ENCODE results near the gene SLC2A10. TPM values are rescaled to one million over a fixed set of nuclear protein-coding genes. Genes with fewer than 3 reads are reported as not detected.

SLC2A10 gene
- total RNA-seq, 1 experiment from 2014 or later, result 0.55 TPM

GRCh38 chr20:46725186-46726165 is 16.0 kb downstream of the SLC2A10 start:
- no peak for DNase-seq (ENCODE audit: low read depth)

- DNase-seq (ENCODE audit: low read depth), result no peak
Measured at GRCh38 chr20:46731770-46732169, 22.3 kb downstream of the SLC2A10 start.

DNA sequence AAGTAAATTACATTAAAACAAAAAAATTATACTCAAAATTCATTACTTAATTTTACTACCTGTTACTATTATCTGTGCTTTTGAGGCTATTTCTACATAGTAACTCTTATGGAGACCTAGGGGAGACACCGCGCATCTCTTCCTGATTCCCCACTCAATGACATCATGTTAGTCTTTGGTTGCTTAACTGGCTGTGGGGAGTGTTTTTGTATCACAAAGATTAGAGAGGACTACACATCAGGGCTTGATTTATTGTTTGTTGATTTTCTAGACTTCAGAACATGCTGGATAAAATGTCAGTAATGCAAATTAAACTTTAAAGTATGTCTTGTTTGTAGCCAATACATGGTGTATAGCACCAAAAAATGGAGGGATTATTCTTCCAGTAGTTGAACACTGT is 26.0 kb downstream of the SLC2A10 start:
- DNase-seq (ENCODE audit: low read depth), result no peak

- DNase-seq (ENCODE audit: low read depth), result no peak
Measured at GRCh38 chr20:46739431-46740213, 30.2 kb downstream of the SLC2A10 start.

GRCh38 chr20:46740214-46740609 is 30.8 kb downstream of the SLC2A10 start:
- DNase-seq (ENCODE audit: low read depth), result no peak

DNA sequence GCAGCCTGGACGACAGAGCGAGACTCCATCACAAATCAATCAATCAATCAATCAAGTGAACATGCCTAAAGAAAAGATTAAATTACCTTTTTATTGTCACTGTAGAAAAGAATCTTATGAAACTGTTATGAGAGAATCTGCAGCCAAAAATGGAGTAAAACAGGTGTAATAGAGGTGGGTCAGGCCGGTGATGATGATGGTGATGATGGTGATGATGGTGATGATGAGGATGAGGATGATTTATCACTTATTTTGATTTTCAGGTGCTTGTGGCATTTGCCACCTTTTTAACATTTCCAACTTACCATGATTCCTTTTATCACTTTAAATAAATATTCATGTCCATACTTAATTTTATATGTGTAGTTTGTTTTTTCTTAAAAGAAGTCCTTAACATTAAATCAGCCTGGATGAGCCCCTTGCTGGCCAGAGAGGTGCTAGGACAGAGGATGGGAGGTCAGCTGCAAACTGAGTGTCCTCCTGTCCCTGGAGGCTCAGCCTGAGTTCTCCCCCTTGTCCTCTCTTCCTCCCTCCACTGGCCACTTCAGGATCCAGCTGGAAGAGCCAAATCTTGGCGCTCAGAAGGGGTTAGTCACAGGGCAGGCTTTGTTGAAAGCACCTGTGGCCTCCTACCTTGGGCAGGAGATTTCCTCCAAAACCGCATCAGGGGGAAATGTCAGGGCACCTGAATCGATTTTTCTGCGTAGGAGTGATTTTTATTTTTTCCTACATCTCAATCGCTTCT is 32.6 kb downstream of the SLC2A10 start:
- DNase-seq (ENCODE audit: low read depth), result no peak

- DNase-seq (ENCODE audit: low read depth), result no peak
Measured at GRCh38 chr20:46742669-46743045, 33.2 kb downstream of the SLC2A10 start.

GRCh38 chr20:46743088-46743487 is 33.6 kb downstream of the SLC2A10 start:
- DNase-seq (ENCODE audit: low read depth), result no peak

- peak; percentile 3 for DNase-seq (ENCODE audit: low read depth)
Measured at GRCh38 chr20:46746956-46747526, 37.6 kb downstream of the SLC2A10 start.

DNA sequence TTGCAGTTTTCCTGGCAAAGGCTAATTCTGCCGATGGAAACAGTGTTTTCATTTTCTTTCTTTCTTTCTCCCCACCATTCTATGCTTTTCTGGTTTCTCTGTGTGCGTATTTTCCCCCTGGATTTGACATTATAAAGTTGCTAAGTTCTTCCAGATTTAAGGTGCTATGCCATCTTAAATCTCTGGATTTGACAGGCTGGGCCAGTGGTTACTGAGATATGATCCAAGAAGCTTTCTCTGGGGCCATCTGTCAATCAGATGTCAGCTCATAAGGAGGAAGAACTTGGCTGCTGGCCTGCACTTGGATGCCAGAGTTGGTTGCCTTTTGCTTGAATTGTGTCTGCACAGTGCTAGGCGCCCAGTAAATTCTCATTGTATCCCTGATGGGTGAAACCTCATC is 39.7 kb downstream of the SLC2A10 start:
- DNase-seq (ENCODE audit: low read depth), result no peak

DNA sequence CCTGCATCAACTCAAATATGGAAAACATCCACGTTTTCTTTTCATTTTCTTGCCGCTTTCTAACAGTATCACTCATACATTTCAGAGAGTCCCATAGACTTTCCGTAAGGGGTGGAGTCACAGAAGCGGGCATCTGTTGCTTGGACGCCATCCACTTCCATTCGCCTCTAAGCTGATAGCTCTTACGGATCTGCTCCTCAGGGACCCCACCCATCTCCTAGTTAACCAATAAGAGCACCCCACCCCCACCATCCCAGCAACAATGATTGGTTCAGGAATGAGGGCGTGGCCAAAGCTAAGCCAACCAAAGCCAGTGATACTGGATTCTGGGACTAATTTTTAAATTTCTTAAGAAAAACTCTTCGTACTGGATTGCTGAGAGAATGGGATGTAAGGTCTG is 42.4 kb downstream of the SLC2A10 start:
- DNase-seq (ENCODE audit: low read depth), result peak; percentile 29

DNA sequence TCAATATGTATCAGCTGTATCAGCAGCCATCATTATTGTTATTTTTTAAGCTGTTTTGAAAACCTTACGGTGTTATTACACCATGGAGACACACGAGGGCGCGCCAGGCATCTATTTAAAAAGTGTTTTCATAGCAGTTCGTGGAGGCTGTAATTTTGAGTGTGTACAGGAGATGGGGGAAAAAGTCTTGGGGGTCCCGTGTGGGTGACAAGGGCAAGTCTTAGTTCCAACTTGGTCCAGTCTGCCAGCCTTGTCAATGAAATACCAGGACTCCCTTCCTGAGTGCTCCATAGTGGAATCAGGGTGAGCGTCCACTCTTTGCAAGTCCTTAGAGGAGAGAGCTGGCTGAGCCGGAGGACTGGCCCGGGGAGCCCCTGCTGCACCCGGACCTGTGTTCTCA is 43.3 kb downstream of the SLC2A10 start:
- DNase-seq (ENCODE audit: low read depth), result peak; percentile 36

DNA sequence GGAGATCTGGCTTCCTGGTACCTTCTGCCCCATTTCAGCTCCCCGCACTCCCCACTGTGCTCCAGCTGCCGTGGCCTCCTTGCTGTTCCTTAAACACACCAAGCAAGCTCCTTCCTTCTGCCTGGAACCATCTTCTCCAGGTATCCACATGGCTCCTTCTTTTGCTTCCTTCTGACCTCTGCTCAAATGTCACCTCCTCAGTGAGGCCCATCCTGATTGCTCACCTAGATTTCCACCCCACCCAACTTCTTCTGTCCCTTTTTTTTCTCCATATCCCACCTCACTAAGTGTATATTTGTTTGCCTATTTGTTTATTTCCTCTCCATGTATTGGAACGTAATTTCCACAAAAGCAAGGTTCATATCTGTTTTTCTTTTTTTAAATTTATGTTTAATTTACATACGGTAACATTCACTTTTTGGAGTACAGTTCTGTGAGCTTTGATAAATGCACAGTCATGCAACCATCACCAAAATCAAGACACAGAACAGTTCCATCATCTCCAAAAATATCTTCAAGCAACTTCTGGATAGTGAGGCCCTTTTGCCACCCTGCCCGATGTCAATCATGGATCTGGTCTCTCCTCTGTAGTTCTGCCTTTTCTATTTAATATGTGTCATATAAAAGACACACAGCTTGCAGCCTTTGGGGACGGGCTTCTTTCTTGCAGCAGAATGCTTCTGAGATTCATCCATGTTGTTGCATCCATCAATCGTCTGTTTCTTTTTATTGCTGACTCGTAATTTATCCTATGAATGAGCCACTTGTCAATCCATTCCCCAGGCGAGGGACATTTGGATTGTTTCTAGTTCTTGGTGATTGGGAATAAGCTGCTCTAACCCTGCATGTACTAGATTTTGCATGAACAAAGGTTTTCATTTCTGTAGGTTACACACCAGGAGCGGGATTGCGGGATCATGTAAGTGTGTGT is 46.3 kb downstream of the SLC2A10 start:
- no peak for DNase-seq (ENCODE audit: low read depth)

GRCh38 chr20:46756419-46756818 is 47.0 kb downstream of the SLC2A10 start:
- DNase-seq (ENCODE audit: low read depth), result no peak

- DNase-seq (ENCODE audit: low read depth), result no peak
Measured at GRCh38 chr20:46757135-46757534, 47.7 kb downstream of the SLC2A10 start.

DNA sequence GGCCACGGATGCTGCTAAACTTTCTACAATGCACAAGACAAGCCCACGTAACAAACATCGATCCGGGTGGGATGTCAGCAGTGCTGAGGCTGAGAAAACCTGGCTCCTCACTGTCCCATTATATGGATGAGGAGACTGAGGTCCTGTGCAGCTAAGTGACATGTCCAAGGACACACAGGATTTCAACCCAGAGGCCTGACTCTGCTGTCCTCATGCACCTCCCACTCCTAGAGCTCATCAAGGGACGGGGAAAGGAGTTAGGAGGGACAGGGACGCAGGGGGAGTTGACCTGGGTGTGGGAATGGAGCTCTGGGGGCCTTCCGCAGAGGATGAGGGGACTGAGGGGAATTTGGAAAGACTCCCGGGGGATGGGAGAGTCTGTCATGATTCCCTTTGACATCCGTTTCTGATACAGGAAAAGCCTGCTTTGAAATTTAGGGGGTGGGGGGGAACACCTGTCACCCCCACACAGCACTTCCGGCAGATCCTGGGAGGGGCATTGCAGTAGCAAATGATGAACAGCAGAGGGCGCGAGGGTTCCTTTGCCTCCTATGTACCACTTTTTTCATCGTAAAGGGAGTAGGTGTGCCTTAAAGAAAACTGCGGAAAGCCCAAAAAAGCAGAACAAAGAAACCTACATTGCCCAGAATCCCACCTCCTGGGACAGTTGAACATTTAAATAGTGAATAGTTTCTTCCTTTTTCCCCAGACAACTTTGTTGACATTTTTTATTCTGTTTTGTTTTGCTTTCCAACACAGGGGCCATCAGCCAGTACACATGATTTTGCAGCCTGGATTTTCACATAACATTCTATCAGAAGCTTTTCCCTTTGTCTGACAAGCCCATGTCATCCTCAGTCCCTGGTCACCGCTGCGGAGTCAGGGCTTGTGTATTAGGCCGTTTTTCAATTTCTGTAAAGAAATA is 48.6 kb downstream of the SLC2A10 start:
- DNase-seq (ENCODE audit: low read depth), result peak; percentile 42

DNA sequence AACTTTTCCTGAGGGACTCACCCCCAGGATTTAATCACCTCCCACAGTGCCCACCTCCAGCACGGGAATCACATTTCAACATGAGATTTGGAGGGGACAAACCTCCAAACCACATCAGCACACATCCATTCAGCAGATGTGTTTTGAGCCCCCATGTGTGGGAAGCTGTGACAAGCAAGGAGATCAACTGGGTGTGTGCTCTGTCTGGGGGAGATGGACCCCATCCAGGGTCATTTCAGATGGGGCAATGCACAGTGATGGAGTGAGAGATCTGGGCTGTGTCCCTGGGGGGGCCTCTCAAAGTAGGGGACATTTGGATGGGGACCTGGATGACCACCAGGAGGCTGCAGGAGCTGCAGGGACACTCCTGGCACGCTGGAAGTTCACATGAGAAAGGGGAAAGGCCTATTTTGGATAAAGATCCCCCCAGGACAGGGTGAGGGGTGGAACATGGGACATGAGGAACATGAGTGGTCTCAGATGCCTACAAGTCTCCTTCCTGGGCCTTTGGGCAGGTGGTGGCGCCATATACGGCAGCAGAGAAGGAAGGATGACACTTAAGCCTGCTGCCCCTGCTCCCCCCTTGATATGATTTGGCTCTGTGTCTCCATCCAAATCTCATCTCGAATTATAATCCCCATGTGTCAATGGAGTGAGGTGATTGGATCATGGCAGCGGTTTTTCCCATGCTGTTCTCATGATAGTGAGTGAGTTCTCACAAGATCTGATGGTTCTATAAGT is 49.6 kb downstream of the SLC2A10 start:
- no peak for DNase-seq (ENCODE audit: low read depth)

- DNase-seq (ENCODE audit: low read depth), result no peak
Measured at GRCh38 chr20:46761566-46761965, 52.1 kb downstream of the SLC2A10 start.

Measured in HT1080 (cell line).